MM.1S (cell line): ENCODE results near the gene KLRG1.

ENCODE experiments used
- DNase-seq: peaks from one replicate; pipeline ENCODE4 v3.0.0-alpha.2; 2015
- H2AFZ ChIP-seq: fragments of 300-600 bp; sonication (generic); 2 replicates; pipeline ENCODE4 v1.6.0; 2016; ENCODE audit warnings: antibody characterized with exemption, low read length
- H3F3A ChIP-seq: fragments of 300-600 bp; sonication (generic); 2 replicates; pipeline ENCODE4 v1.6.1; 2016; ENCODE audit warnings: mild to moderate bottlenecking, antibody characterized with exemption, low read length, moderate library complexity, mixed read lengths; ENCODE audit not compliant: insufficient read depth
- H3K27ac ChIP-seq: fragments of 300-600 bp; sonication (generic); 2 replicates; pipeline ENCODE4 v1.5.1; 2016; ENCODE audit warnings: mild to moderate bottlenecking, low read length
- H3K27me3 ChIP-seq: fragments of 300-600 bp; sonication (generic); replicated peaks from 2 replicates; pipeline ENCODE4 v1.6.0; 2016; ENCODE audit warnings: low read length; ENCODE audit not compliant: insufficient read depth
- H3K36me3 ChIP-seq: fragments of 300-600 bp; sonication (generic); replicated peaks from 2 replicates; pipeline ENCODE4 v1.6.1; 2016; ENCODE audit warnings: mild to moderate bottlenecking, low read length, mixed read lengths; ENCODE audit not compliant: insufficient read depth
- H3K4me1 ChIP-seq: fragments of 300-600 bp; sonication (generic); 2 replicates; pipeline ENCODE4 v1.6.1; 2016; ENCODE audit warnings: low read length, mixed read lengths
- H3K4me2 ChIP-seq: fragments of 300-600 bp; sonication (generic); 2 replicates; pipeline ENCODE4 v1.6.0; 2016; ENCODE audit warnings: low read depth, low read length
- H3K4me3 ChIP-seq: fragments of 300-600 bp; sonication (generic); 2 replicates; pipeline ENCODE4 v1.5.1; 2016; ENCODE audit warnings: low read length, mixed read lengths
- H3K79me2 ChIP-seq: fragments of 300-600 bp; sonication (generic); 2 replicates; pipeline ENCODE4 v1.6.1; 2016; ENCODE audit warnings: mixed run types, low read length, mixed read lengths
- H3K9ac ChIP-seq: fragments of 300-600 bp; sonication (generic); 2 replicates; pipeline ENCODE4 v1.6.1; 2016; ENCODE audit warnings: low read length, mixed read lengths
- H3K9me2 ChIP-seq: fragments of 300-600 bp; sonication (generic); replicated peaks from 2 replicates; pipeline ENCODE4 v1.6.1; 2016; ENCODE audit warnings: mild to moderate bottlenecking, low read length, mixed read lengths; ENCODE audit not compliant: insufficient read depth
- H3K9me3 ChIP-seq: fragments of 300-600 bp; sonication (generic); replicated peaks from 2 replicates; pipeline ENCODE4 v1.6.1; 2016; ENCODE audit warnings: mild to moderate bottlenecking, low read length, mixed read lengths; ENCODE audit not compliant: insufficient read depth
- H4K20me1 ChIP-seq: fragments of 300-600 bp; sonication (generic); 2 replicates; pipeline ENCODE4 v1.6.1; 2016; ENCODE audit warnings: mild to moderate bottlenecking, low read length, moderate library complexity, mixed read lengths; ENCODE audit not compliant: insufficient read depth
- EZH2 ChIP-seq: fragments of 300-600 bp; sonication (generic); optimal IDR thresholded peaks from 2 replicates; pipeline ENCODE3; 2017; ENCODE audit warnings: low read depth, mild to moderate bottlenecking, antibody characterized with exemption, low read length, mixed read lengths
- EZH2phosphoT487 ChIP-seq: fragments of 300-600 bp; sonication (generic); IDR thresholded peaks from 2 replicates; pipeline ENCODE4 v1.6.1; 2018; ENCODE audit warnings: antibody characterized with exemption, low read length
- TF ChIP-seq, protein P1 (sequence below): fragments of 300-600 bp; sonication (generic); IDR thresholded peaks from 2 replicates; pipeline ENCODE4 v1.5.1; 2016; ENCODE audit warnings: antibody characterized with exemption, low read length, mixed read lengths

KLRG1 gene

GRCh38 chr12:9052610-9053009 is 63.3 kb downstream of the KLRG1 start:
- no peaks in the 10 kb centered on the region for H3F3A ChIP-seq
- H3K4me3 ChIP-seq, result no peak overlapping the region
- no peak overlapping the region for H3K4me2 ChIP-seq
- no peaks in the 10 kb centered on the region for H4K20me1 ChIP-seq
- no peak overlapping the region for H2AFZ ChIP-seq
- no peak overlapping the region for H3K27ac ChIP-seq
- no peaks in the 10 kb centered on the region for H3K9me3 ChIP-seq
- H3K27me3 ChIP-seq, result no peaks in the 10 kb centered on the region
- H3K36me3 ChIP-seq, result no peaks in the 10 kb centered on the region
- H3K4me1 ChIP-seq, result no peaks in the 10 kb centered on the region
- H3K79me2 ChIP-seq, result no peaks in the 10 kb centered on the region
- no peaks in the 10 kb centered on the region for H3K9me2 ChIP-seq
- no peak overlapping the region for H3K9ac ChIP-seq
- no peak for TF ChIP-seq EZH2phosphoT487
- TF ChIP-seq, protein P1, sequence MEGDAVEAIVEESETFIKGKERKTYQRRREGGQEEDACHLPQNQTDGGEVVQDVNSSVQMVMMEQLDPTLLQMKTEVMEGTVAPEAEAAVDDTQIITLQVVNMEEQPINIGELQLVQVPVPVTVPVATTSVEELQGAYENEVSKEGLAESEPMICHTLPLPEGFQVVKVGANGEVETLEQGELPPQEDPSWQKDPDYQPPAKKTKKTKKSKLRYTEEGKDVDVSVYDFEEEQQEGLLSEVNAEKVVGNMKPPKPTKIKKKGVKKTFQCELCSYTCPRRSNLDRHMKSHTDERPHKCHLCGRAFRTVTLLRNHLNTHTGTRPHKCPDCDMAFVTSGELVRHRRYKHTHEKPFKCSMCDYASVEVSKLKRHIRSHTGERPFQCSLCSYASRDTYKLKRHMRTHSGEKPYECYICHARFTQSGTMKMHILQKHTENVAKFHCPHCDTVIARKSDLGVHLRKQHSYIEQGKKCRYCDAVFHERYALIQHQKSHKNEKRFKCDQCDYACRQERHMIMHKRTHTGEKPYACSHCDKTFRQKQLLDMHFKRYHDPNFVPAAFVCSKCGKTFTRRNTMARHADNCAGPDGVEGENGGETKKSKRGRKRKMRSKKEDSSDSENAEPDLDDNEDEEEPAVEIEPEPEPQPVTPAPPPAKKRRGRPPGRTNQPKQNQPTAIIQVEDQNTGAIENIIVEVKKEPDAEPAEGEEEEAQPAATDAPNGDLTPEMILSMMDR, result no peak
- no peak for TF ChIP-seq EZH2
- DNase-seq, result no peak
